ENCODE results near the gene TXLNB. TPM values are rescaled to one million over a fixed set of nuclear protein-coding genes. Genes with fewer than 3 reads are reported as not detected.

TXLNB gene
- total and polyA plus RNA-seq, 2 donors (not counting 3 experiments of a cell fraction or from before 2014, with no cell fraction given), result 0.04 to 0.18 TPM

DNA sequence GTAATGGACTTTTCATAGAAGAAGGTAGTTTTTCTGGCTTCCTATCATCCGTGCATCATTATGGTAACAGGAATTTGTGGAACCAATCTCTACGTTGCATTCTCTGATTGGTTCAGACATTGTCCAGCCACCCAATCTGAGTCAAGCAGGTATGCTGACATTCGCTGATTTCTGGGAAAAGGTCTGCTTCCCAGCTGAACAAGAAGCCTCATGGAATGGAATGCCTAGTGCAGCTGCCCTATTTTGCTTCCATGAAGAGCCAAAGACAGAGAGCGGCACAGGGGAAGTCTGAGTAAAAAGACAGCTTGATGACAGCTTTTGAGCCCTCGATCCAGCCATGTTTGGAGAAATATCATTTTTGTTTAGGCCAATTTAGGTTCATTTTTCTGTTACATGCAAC is 38.5 kb upstream of the TXLNB start:
- no TSS peak for BruUV-seq (replicated peaks)
- Histone ChIP-seq H3K27ac (ENCODE audit: insufficient read depth, low read depth, low read length) (no peak overlapping the region), H3K9me1 (replicated peaks; ENCODE audit: control insufficient read depth, extremely low read depth, insufficient read depth, low read length) (no peaks in the 10 kb centered on the region), H3K27me3 (ENCODE audit: control insufficient read depth in 2 of 2, insufficient read depth in 2 of 2, low read length in 2 of 2) (no peaks in the 10 kb centered on the region), H3K9me3 (replicated peaks; ENCODE audit: control insufficient read depth, insufficient read depth, low read length) (no peaks in the 10 kb centered on the region), H2AFZ (ENCODE audit: low read depth, low read length) (no peak overlapping the region), H3K4me1 (ENCODE audit: control insufficient read depth, extremely low read depth, insufficient read depth, low read length) (no peaks in the 10 kb centered on the region), H3K79me2 (ENCODE audit: control insufficient read depth, insufficient read depth, low read length) (no peaks in the 10 kb centered on the region), H3K4me2 (ENCODE audit: insufficient read depth, low read length) (no peak overlapping the region), H3K36me3 (ENCODE audit: control insufficient read depth in 2 of 2, extremely low read depth in 1 of 2, insufficient read depth in 2 of 2, low read length in 2 of 2) (no peaks in the 10 kb centered on the region), H4K20me1 (replicated peaks; ENCODE audit: control insufficient read depth, extremely low read depth, insufficient read depth, low read length) (no peaks in the 10 kb centered on the region), H3K4me3 (replicated peaks in 1 of 3; ENCODE audit: insufficient read depth in 1 of 3, low read depth in 1 of 3, low read length in 3 of 3) (no peak overlapping the region), H3K9ac (replicated peaks; ENCODE audit: extremely low read depth, insufficient read depth, low read length) (no peak overlapping the region)
- dilution Hi-C loops (cut with MboI; ENCODE audit: extremely low pct_ligation_motif_present, low sequenced_read_pairs) (no loop called here), intact Hi-C loops (cut with micrococcal nuclease) (no loop called here)
- DNase-seq (ENCODE audit: low read depth, low spot score) (no peak), FAIRE-seq (no peak)
- ChIA-PET POLR2A (no interaction called here), CTCF (interaction anchor here (0.6 to 1.1 kb wide), 3 partner anchors 15 to 1215 kb away, joined by 3 read pairs; no protein-coding TSS in a partner anchor)
- TF ChIP-seq JUN (IDR thresholded peaks at IDR 0.05; ENCODE audit: borderline replicate concordance, insufficient read depth, insufficient read length, low read depth) (no peak), FOS (IDR thresholded peaks at IDR 0.05; ENCODE audit: borderline replicate concordance, insufficient read depth, low read length) (no peak), MAX (IDR thresholded peaks at IDR 0.05; ENCODE audit: insufficient read depth, insufficient read length) (no peak), EZH2 (IDR thresholded peaks at IDR 0.05; ENCODE audit: borderline replicate concordance, low read depth, low read length, severe bottlenecking) (no peak), POLR2A (IDR thresholded peaks at IDR 0.05; ENCODE audit: low read depth, low read length) (no peak), GATA2 (IDR thresholded peaks at IDR 0.05; ENCODE audit: insufficient read depth, insufficient read length, low read depth, low read length) (no peak), POLR2AphosphoS5 (IDR thresholded peaks at IDR 0.05; ENCODE audit: insufficient read depth, low read depth, low read length) (no peak), MYC (IDR thresholded peaks at IDR 0.05; ENCODE audit: low read depth, low read length) (no peak)
- TF ChIP-seq, protein P1, sequence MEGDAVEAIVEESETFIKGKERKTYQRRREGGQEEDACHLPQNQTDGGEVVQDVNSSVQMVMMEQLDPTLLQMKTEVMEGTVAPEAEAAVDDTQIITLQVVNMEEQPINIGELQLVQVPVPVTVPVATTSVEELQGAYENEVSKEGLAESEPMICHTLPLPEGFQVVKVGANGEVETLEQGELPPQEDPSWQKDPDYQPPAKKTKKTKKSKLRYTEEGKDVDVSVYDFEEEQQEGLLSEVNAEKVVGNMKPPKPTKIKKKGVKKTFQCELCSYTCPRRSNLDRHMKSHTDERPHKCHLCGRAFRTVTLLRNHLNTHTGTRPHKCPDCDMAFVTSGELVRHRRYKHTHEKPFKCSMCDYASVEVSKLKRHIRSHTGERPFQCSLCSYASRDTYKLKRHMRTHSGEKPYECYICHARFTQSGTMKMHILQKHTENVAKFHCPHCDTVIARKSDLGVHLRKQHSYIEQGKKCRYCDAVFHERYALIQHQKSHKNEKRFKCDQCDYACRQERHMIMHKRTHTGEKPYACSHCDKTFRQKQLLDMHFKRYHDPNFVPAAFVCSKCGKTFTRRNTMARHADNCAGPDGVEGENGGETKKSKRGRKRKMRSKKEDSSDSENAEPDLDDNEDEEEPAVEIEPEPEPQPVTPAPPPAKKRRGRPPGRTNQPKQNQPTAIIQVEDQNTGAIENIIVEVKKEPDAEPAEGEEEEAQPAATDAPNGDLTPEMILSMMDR (IDR thresholded peaks at IDR 0.05; ENCODE audit: extremely low read depth in 1 of 2, insufficient read depth in 1 of 2, low read depth in 1 of 2, low read length in 2 of 2), result no peak

Measured in endothelial cell of umbilical vein (primary cell).